Measurements from ENCODE around the gene HDAC9. TPM values are rescaled to one million over a fixed set of nuclear protein-coding genes. Genes with fewer than 3 reads are reported as not detected.

Gene HDAC9
- total and polyA plus RNA-seq, 2 experiments from 2014 or later, result 3.7 to 9.4 TPM

DNA sequence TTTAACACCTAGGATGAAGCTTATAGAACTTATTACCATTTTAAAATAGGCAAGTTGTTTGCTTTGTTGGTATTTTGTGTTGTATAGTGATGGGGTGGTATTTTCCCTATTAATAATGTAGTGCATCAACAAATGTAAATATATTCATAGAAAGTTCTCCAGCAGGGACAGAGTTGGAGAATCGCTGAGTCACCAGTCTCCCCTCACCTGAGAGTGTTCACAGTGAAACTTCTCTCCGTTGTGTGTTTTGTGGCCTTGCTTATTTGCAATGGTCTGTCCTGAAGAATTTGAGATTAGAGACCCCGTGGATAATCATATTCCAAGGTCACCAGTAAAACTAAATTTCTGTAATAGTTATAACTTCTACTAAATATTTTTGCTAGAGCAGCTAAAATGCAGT lies 51.0 kb downstream of the HDAC9 start:
- H2AFZ ChIP-seq, result no peak overlapping the region
- no peak overlapping the region for H3K27ac ChIP-seq
- no peaks in the 10 kb centered on the region for H4K20me1 ChIP-seq (ENCODE audit: insufficient read depth, poor library complexity, severe bottlenecking)
- no peak overlapping the region for H3K4me3 ChIP-seq
- H3K9me2 ChIP-seq (replicated peaks; ENCODE audit: insufficient read depth), result no peaks in the 10 kb centered on the region
- no peaks in the 10 kb centered on the region for H3K79me2 ChIP-seq
- no peak for DNase-seq (ENCODE audit: low spot score)
- no peaks in the 10 kb centered on the region for H3K9me3 ChIP-seq (ENCODE audit: low read depth)
- H3K4me2 ChIP-seq, result no peak overlapping the region
- TF ChIP-seq, protein P1, sequence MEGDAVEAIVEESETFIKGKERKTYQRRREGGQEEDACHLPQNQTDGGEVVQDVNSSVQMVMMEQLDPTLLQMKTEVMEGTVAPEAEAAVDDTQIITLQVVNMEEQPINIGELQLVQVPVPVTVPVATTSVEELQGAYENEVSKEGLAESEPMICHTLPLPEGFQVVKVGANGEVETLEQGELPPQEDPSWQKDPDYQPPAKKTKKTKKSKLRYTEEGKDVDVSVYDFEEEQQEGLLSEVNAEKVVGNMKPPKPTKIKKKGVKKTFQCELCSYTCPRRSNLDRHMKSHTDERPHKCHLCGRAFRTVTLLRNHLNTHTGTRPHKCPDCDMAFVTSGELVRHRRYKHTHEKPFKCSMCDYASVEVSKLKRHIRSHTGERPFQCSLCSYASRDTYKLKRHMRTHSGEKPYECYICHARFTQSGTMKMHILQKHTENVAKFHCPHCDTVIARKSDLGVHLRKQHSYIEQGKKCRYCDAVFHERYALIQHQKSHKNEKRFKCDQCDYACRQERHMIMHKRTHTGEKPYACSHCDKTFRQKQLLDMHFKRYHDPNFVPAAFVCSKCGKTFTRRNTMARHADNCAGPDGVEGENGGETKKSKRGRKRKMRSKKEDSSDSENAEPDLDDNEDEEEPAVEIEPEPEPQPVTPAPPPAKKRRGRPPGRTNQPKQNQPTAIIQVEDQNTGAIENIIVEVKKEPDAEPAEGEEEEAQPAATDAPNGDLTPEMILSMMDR (IDR thresholded peaks at IDR 0.05; ENCODE audit: poor library complexity), result no peak
- TF ChIP-seq EZH2 (IDR thresholded peaks at IDR 0.05; ENCODE audit: borderline replicate concordance) (no peak), EZH2phosphoT487 (IDR thresholded peaks at IDR 0.05; ENCODE audit: low read depth, severe bottlenecking, unreplicated experiment) (no peak)
- peaks cover 4% of the 10 kb centered on the region for H3K4me1 ChIP-seq (ENCODE audit: insufficient read depth)
- no peaks in the 10 kb centered on the region for H3K27me3 ChIP-seq
- 75% methylated on average over 3 of the region's 3 CpGs for WGBS (ENCODE audit: low lambda C conversion rate, missing lambda C conversion rate)
- no peaks in the 10 kb centered on the region for H3K36me3 ChIP-seq (replicated peaks; ENCODE audit: insufficient read depth, low read depth)

DNA sequence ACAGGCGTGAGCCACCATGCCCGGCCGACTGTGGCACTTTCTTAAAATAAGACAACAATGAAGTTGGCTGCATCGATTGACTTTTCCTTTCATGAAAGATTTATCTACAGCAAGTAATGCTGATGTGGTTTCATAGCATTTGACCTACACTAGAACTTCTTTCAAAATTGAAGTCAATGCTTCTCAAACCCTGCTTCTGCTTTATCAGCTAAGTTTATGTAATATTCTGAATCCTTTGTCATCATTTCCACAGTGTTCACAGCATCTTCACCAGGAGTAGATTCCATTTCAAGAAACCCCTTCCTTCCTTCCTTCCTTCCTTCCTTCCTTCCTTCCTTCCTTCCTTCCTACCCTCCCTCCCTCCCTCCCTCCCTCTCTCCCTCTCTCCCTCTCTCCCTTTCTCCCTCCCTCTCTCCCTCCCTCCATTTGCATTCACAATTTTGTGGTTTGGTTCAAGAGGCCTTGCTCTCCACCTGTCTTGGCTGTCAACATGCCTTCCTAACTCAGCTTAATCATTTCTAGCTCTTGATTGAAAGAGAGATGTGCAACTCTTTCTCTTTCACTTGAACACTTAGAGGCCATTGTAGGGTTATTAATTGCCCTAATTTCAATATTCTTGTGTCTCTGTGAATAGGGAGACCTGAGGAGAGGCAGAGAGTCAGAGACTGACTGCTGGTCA lies 52.1 kb downstream of the HDAC9 start:
- Histone ChIP-seq H3K4me2 (no peak overlapping the region), H3K79me2 (no peaks in the 10 kb centered on the region), H3K27ac (no peak overlapping the region), H2AFZ (no peak overlapping the region), H3K9me2 (replicated peaks; ENCODE audit: insufficient read depth) (no peaks in the 10 kb centered on the region), H3K27me3 (no peaks in the 10 kb centered on the region), H3K4me3 (no peak overlapping the region), H3K9me3 (ENCODE audit: low read depth) (no peaks in the 10 kb centered on the region), H3K36me3 (replicated peaks; ENCODE audit: insufficient read depth, low read depth) (no peaks in the 10 kb centered on the region), H4K20me1 (ENCODE audit: insufficient read depth, poor library complexity, severe bottlenecking) (no peaks in the 10 kb centered on the region), H3K4me1 (ENCODE audit: insufficient read depth) (peaks cover 1% of the 10 kb centered on the region)
- DNase-seq (ENCODE audit: low spot score), result no peak
- TF ChIP-seq EZH2phosphoT487 (IDR thresholded peaks at IDR 0.05; ENCODE audit: low read depth, severe bottlenecking, unreplicated experiment) (no peak), EZH2 (IDR thresholded peaks at IDR 0.05; ENCODE audit: borderline replicate concordance) (no peak)
- TF ChIP-seq, protein P1 (IDR thresholded peaks at IDR 0.05; ENCODE audit: poor library complexity), result no peak
- WGBS (ENCODE audit: low lambda C conversion rate, missing lambda C conversion rate), result 98% methylated on average over 4 of the region's 4 CpGs

DNA sequence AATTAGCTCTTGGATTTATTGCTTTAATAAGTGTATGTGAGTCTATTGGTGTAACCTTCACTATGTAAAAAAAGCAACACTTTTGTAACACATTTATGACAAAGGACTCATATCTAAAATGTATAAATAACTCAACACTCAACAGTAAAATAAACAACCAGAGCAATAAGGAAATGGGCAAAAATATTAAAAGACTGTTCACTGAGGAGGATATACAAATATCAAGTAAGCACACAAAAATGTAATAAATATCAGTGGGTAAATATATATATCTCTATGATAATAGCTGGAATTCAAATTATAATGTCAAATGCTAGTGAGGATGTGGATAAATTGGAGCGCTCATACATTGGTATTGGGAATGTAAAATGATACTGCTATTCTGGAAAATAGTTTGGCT lies 53.0 kb downstream of the HDAC9 start:
- no peaks in the 10 kb centered on the region for H3K9me3 ChIP-seq (ENCODE audit: low read depth)
- H3K4me1 ChIP-seq (ENCODE audit: insufficient read depth), result peaks cover 9% of the 10 kb centered on the region
- WGBS (ENCODE audit: low lambda C conversion rate, missing lambda C conversion rate), result 96% methylated on average over 1 of the region's 1 CpG
- H3K36me3 ChIP-seq (replicated peaks; ENCODE audit: insufficient read depth, low read depth), result no peaks in the 10 kb centered on the region
- no peaks in the 10 kb centered on the region for H3K27me3 ChIP-seq
- DNase-seq (ENCODE audit: low spot score), result no peak
- no peaks in the 10 kb centered on the region for H3K9me2 ChIP-seq (replicated peaks; ENCODE audit: insufficient read depth)
- H3K79me2 ChIP-seq, result no peaks in the 10 kb centered on the region
- H3K4me2 ChIP-seq, result no peak overlapping the region
- TF ChIP-seq, protein P1 (IDR thresholded peaks at IDR 0.05; ENCODE audit: poor library complexity), result no peak
- H2AFZ ChIP-seq, result no peak overlapping the region
- no peaks in the 10 kb centered on the region for H4K20me1 ChIP-seq (ENCODE audit: insufficient read depth, poor library complexity, severe bottlenecking)
- no peak overlapping the region for H3K27ac ChIP-seq
- H3K4me3 ChIP-seq, result no peak overlapping the region

All from hepatocyte (in vitro differentiated cells).